HUES6 (cell line): ENCODE measurements around the gene SMPD1.
A peak's percentile ranks its signal among the peaks of the same experiment; 100 is the strongest.

ENCODE experiments used
- H3K27ac ChIP-seq: 2 replicates; pipeline ENCODE4 v1.7.0; 2013; ENCODE audit warnings: low read depth, mild to moderate bottlenecking, low read length, inconsistent platforms
- H3K27me3 ChIP-seq: 2 replicates; pipeline ENCODE4 v1.6.1; 2013; ENCODE audit warnings: low read length; ENCODE audit not compliant: control insufficient read depth, insufficient read depth
- H3K36me3 ChIP-seq: 2 replicates; pipeline ENCODE4 v1.6.1; 2013; ENCODE audit warnings: low read length; ENCODE audit not compliant: control insufficient read depth, insufficient read depth
- H3K4me1 ChIP-seq: 2 replicates; pipeline ENCODE4 v1.6.1; 2013; ENCODE audit warnings: low read length; ENCODE audit not compliant: control insufficient read depth, insufficient read depth
- H3K4me3 ChIP-seq: 2 replicates; pipeline ENCODE4 v1.5.1; 2013; ENCODE audit warnings: low read depth, low read length
- H3K9ac ChIP-seq: one replicate; pipeline ENCODE4 v1.6.1; 2013; ENCODE audit warnings: mild to moderate bottlenecking, low read length
- H3K9me3 ChIP-seq: 2 replicates; pipeline ENCODE4 v1.6.1; 2013; ENCODE audit warnings: low read depth, low read length; ENCODE audit not compliant: control insufficient read depth, insufficient read depth

The SMPD1 gene

GRCh38 chr11:6389905-6390717, at the start of gene SMPD1:
Gene SMPD1, plus strand, starts transcription at chr11:6390474. Its CDS starts 125 bp downstream, at chr11:6390599.
- Histone ChIP-seq H3K4me1 (peaks cover 25% of the 10 kb centered on the region), H3K4me3 (peak within 1 kb of the TSS; percentile 77), H3K27me3 (peaks cover 6% of the 10 kb centered on the region), H3K36me3 (no peaks in the 10 kb centered on the region), H3K9me3 (no peaks in the 10 kb centered on the region), H3K27ac (no peak within 1 kb of the TSS), H3K9ac (peak within 1 kb of the TSS; percentile 61)

GRCh38 chr11:6345366-6345765, 44.9 kb upstream of the SMPD1 start:
- Histone ChIP-seq H3K9me3 (peaks cover 5% of the 10 kb centered on the region; the same call in 1 of the 2 replicates), H3K27me3 (no peaks in the 10 kb centered on the region)

GRCh38 chr11:6350043-6350442, 40.2 kb upstream of the SMPD1 start:
- Histone ChIP-seq H3K9ac (no peak overlapping the region), H3K4me1 (0 out of 2 replicates have a peak, but pooled peaks cover 3% of the 10 kb centered on the region), H3K4me3 (no peak overlapping the region), H3K9me3 (peaks cover 5% of the 10 kb centered on the region; the same call in 1 of the 2 replicates), H3K27ac (no peak overlapping the region), H3K27me3 (no peaks in the 10 kb centered on the region), H3K36me3 (no peaks in the 10 kb centered on the region)

More at GRCh38 chr11:6345366-6345765, 44.9 kb upstream of the SMPD1 start:
- no peaks in the 10 kb centered on the region for H3K36me3 ChIP-seq
- no peak overlapping the region for H3K27ac ChIP-seq
- no peaks in the 10 kb centered on the region for H3K4me1 ChIP-seq
- no peak overlapping the region for H3K9ac ChIP-seq
- H3K4me3 ChIP-seq = no peak overlapping the region

GRCh38 chr11:6350486-6350885, 39.8 kb upstream of the SMPD1 start:
- H3K9me3 ChIP-seq = peaks cover 5% of the 10 kb centered on the region; the same call in 1 of the 2 replicates
- no peaks in the 10 kb centered on the region for H3K27me3 ChIP-seq
- H3K4me3 ChIP-seq = no peak overlapping the region
- H3K27ac ChIP-seq = no peak overlapping the region
- H3K9ac ChIP-seq = no peak overlapping the region
- no peaks in the 10 kb centered on the region for H3K36me3 ChIP-seq
- 0 out of 2 replicates have a peak, but pooled peaks cover 3% of the 10 kb centered on the region for H3K4me1 ChIP-seq

- Histone ChIP-seq H3K36me3 (no peaks in the 10 kb centered on the region), H3K9ac (no peak overlapping the region), H3K9me3 (no peaks in the 10 kb centered on the region), H3K4me3 (no peak overlapping the region), H3K27ac (no peak overlapping the region), H3K27me3 (no peaks in the 10 kb centered on the region), H3K4me1 (peaks cover 3% of the 10 kb centered on the region; the same call in 1 of the 2 replicates)
Measured at GRCh38 chr11:6351782-6352382, 38.4 kb upstream of the SMPD1 start.

GRCh38 chr11:6353367-6353987, 36.8 kb upstream of the SMPD1 start:
- Histone ChIP-seq H3K36me3 (no peaks in the 10 kb centered on the region), H3K4me1 (peaks cover 3% of the 10 kb centered on the region; the same call in 1 of the 2 replicates), H3K9ac (no peak overlapping the region), H3K27me3 (no peaks in the 10 kb centered on the region), H3K9me3 (no peaks in the 10 kb centered on the region), H3K4me3 (no peak overlapping the region), H3K27ac (no peak overlapping the region)

- Histone ChIP-seq H3K27ac (no peak overlapping the region), H3K27me3 (no peaks in the 10 kb centered on the region), H3K4me3 (no peak overlapping the region), H3K4me1 (peaks cover 3% of the 10 kb centered on the region; the same call in 1 of the 2 replicates), H3K9me3 (no peaks in the 10 kb centered on the region), H3K9ac (no peak overlapping the region), H3K36me3 (no peaks in the 10 kb centered on the region)
Measured at GRCh38 chr11:6354651-6355485, 35.4 kb upstream of the SMPD1 start.

- Histone ChIP-seq H3K9me3 (no peaks in the 10 kb centered on the region), H3K4me3 (no peak overlapping the region), H3K9ac (no peak overlapping the region), H3K27ac (no peak overlapping the region), H3K27me3 (no peaks in the 10 kb centered on the region), H3K4me1 (peaks cover 3% of the 10 kb centered on the region; the same call in 1 of the 2 replicates), H3K36me3 (no peaks in the 10 kb centered on the region)
Measured at GRCh38 chr11:6356503-6357055, 33.7 kb upstream of the SMPD1 start.

- H3K27ac ChIP-seq = no peak overlapping the region
Measured at GRCh38 chr11:6357222-6357621, 33.1 kb upstream of the SMPD1 start.

GRCh38 chr11:6360183-6360582, 30.1 kb upstream of the SMPD1 start:
- no peaks in the 10 kb centered on the region for H3K36me3 ChIP-seq
- H3K9ac ChIP-seq = no peak overlapping the region
- no peaks in the 10 kb centered on the region for H3K27me3 ChIP-seq
- no peaks in the 10 kb centered on the region for H3K9me3 ChIP-seq
- no peak overlapping the region for H3K4me3 ChIP-seq
- peaks cover 4% of the 10 kb centered on the region; the same call in 1 of the 2 replicates for H3K4me1 ChIP-seq
- H3K27ac ChIP-seq = no peak overlapping the region

More at GRCh38 chr11:6357222-6357621, 33.1 kb upstream of the SMPD1 start:
- H3K9ac ChIP-seq = no peak overlapping the region
- H3K4me3 ChIP-seq = no peak overlapping the region
- no peaks in the 10 kb centered on the region for H3K27me3 ChIP-seq
- no peaks in the 10 kb centered on the region for H3K9me3 ChIP-seq
- no peaks in the 10 kb centered on the region for H3K36me3 ChIP-seq
- H3K4me1 ChIP-seq = no peaks in the 10 kb centered on the region; the same call in 1 of the 2 replicates
